NCI-H2029 treated with DMSO at 0.1 percent for 48 hours (cell line): Measurements from ENCODE around the gene MRPL10.
"Not testable (repeated sequence)": the region's sequence is repeated elsewhere in the genome, so short reads cannot be mapped to it uniquely, and the experiment has no call there.

Source experiments
- DNase-seq: peaks from one replicate; lab custom pipeline; 2025; lab: John Stamatoyannopoulos, UW

Gene MRPL10

GRCh38 chr17:47789611-47790561 is 41.5 kb downstream of the MRPL10 start:
- no peak for DNase-seq

- DNase-seq, result no peak
Measured at GRCh38 chr17:47785538-47786123, 45.7 kb downstream of the MRPL10 start.

GRCh38 chr17:47781397-47781796 is 49.9 kb downstream of the MRPL10 start:
- no peak for DNase-seq

DNA sequence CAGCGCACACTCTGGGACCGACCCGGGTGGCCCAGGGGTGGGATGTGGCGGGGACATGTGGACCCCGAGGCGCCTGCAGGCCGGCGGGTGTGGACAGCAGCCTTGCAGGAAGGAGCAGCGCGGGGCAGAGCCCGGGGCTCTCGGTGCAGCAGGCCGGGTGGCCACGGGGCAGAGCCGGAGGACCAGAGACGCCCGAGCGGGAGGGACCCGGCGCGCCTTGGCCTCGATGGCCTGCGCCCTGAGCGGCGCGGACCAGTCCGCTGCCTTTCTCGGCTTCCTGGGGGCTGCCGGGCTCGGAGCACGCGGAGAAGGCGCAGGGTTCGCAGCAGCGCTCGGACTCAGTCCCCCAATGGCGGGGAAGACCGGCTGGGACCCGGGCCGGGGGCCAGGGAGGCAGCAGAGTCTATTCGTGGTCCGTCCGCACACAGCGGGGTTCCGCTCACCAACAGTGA is 53.1 kb downstream of the MRPL10 start:
- no peak for DNase-seq

DNA sequence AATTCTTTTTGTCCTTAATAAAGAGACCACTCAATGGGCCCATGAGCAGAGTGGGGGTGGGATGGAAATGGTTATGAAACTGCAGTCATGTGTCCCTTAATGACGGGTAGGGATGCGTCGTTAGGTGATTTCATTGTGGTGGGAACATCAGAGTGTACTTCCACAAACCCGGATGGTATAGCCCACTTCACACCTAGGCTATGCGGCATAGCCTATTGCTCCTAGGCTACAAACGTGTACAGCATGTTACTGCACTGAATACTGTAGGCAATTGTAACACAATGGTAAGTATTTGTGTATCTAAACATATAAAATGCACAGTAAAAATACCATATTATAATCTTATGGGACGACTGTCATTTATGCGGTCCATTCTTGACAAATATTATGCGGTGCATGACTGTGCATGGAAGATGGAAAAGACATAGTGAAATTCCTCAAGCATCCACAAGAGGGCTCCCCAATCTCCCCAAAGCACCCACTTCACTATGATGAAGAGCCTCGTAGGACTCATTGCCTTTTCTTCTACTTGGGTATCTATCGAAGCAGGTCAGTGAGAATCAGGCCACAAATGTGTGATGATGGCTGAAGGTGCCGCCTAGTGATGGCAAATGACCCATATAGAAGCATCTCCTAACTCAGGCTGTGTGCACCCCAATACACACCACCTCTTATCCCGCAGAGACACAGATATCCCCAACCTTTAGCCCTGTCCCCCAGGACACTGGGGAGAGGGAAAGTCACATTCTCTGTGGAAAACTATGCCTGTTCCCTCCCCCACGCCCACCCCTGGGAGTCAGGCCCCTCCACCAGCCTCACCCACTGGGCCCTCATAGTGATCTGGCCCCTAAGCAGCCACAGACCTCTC is 54.8 kb downstream of the MRPL10 start:
- peak; percentile 26 for DNase-seq

DNA sequence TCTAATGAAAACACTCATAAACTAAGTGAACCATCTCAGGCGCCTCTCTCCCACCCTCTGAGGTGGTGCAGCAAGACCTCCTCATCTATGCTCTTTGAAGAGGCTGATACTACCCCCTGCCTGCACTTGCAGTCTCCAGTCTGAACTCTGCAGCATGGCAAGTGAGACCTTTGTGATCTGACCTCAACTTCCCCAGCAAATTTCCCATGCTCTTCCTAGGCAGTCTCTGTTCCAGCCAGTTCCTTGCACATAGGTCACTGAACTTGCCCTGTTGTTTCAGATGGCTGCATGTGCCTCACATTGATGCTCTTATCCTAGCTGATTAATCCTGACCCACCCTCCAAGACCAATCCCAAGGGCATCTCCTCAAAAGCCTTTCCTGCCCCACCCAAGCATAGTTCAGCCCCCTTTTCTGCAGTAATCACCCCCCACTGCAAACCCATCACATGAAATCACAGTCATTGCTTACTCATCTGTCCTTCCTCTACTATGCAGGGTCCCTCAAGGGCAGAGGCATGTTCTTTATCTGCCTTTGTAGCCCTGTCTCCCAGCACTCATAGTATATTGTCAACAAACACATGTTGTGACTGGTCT is 56.3 kb downstream of the MRPL10 start:
- no peak for DNase-seq

DNA sequence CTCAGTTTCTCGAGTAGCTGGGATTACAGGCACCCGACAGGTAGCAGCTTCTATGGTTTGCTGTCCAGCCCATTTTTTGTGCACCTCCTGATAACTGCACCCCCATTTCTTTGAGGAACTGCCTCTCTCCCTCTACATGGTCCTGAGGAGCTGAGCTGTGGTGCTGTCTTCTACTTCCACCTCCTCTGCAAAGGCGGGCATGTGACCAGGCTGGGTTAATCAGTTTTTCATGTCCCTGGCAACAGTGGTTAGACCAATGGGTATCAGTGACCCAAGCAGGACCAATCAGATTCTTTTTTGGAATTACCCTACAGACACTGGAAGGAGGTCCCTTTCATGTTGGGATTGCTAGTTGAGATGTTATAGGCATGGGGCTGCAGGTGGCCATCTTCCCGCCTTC is 57.0 kb downstream of the MRPL10 start:
- DNase-seq, result no peak

- DNase-seq, result not testable (repeated sequence)
Measured at GRCh38 chr17:47773649-47774048, 57.7 kb downstream of the MRPL10 start.
